GM12801 (cell line): ENCODE measurements around the gene UBAP1.

Experiments used
- TF ChIP-seq, protein P1 (sequence below): IDR thresholded peaks from one replicate; pipeline ENCODE4 v1.5.1; 2011; ENCODE audit warnings: control low read depth; ENCODE audit not compliant: insufficient read length; ENCODE audit errors: extremely low read depth

Gene UBAP1

DNA sequence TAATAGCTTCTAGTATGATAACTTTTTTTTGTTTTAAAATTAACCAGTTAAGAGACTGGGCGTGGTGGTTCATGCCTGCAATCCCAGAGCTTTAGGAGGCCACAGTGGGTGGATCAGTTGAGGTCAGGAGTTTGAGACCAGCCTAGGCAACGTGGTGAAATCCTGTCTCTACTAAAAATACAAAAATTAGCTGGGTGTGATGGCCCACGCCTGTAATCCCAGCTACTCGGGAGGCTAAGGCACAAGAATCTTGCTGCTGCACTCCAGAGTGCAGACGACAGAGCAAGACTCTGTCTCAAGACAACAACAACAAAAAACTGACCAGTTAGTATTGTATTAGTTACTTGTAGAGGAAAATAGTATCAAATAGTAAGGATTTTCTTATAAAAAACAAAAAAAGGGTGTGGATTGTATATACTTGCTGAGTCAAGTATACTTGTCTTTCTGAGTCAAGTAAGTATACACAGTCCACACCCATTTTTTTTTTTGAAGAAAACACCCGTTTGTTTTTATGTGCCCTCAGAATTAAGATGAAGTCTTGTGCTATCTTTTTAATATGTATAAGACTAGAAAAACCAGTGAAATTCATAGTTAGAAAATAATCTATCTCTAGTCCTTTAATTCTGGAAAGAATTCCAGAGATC, 25.3 kb downstream of the UBAP1 start:
- TF ChIP-seq, protein P1, sequence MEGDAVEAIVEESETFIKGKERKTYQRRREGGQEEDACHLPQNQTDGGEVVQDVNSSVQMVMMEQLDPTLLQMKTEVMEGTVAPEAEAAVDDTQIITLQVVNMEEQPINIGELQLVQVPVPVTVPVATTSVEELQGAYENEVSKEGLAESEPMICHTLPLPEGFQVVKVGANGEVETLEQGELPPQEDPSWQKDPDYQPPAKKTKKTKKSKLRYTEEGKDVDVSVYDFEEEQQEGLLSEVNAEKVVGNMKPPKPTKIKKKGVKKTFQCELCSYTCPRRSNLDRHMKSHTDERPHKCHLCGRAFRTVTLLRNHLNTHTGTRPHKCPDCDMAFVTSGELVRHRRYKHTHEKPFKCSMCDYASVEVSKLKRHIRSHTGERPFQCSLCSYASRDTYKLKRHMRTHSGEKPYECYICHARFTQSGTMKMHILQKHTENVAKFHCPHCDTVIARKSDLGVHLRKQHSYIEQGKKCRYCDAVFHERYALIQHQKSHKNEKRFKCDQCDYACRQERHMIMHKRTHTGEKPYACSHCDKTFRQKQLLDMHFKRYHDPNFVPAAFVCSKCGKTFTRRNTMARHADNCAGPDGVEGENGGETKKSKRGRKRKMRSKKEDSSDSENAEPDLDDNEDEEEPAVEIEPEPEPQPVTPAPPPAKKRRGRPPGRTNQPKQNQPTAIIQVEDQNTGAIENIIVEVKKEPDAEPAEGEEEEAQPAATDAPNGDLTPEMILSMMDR = no peak

DNA sequence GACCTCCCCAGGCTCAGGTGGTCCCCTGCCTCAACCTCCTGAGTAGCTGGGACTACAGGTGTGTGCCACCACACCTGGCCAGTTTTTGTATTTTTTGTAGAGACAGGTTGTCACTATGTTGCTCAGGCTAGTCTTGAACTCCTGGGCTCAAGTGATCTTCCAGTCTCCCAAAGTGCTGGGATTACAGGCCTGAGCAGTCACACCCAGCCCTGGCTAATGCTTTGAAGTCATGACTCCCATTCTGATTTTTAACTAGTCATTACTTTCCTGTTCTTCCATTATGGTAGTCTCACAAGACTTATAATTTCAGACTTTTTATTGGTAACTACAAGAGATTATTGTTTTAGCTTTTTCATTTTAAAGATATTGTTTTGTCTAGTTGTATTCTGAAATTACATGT, 26.3 kb downstream of the UBAP1 start:
- TF ChIP-seq, protein P1 = no peak

DNA sequence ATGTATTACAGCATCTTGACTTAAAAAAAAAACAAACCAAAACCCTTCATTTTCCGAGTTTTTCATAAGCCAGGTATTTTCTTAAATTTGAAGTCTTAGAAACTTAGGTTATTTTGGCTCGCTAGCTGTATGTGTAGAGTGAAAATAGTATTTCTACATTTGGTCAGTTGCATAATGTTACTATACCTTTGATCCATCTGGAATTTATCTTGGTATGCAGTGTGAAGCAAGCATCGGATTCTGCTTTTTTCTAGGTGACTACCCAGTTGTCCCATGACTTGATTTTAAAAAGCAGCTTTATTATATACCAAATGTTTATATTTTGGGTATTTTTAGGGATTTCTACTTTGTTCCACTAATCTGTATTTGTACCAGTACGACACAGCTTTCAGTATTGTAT, 27.7 kb downstream of the UBAP1 start:
- TF ChIP-seq, protein P1 = no peak

DNA sequence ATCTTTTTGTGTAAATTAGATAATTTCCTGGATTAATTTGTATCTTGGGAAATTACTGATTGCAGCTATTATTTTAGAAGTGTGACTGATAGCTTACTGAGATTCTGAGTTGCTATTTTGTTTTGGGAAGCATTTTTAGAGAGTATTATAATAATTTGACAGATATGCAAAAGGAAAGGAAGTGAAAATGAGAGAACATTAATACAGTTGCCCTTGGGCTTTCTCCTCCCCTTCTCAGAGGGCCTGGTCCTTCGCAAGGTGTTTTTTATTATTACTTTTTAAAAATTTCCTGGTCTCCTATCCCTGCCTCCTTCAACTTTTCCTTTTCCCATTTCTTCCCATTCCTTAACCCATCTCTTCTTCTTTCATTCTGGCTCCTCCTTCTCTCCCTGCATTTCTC, 32.6 kb downstream of the UBAP1 start:
- TF ChIP-seq, protein P1 = no peak

DNA sequence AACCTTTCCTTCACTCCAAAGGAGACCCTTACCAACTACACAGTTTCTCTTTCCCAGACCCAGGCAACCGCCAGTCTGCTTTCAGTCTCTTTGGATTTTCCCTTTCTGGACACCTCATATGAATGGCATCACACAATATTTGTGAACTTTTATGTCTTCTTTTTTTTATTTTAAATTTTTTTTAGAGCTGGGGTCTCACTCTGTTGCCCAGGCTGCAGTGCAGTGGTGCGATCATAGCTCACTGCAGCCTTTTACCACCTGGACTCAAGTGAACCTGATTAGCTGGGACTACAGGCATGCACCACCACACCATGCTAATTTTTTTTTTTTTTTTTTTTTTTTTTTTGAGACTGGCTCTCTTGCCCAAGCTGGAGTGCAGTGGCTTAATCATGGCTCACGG, 37.5 kb downstream of the UBAP1 start:
- TF ChIP-seq, protein P1 = no peak

DNA sequence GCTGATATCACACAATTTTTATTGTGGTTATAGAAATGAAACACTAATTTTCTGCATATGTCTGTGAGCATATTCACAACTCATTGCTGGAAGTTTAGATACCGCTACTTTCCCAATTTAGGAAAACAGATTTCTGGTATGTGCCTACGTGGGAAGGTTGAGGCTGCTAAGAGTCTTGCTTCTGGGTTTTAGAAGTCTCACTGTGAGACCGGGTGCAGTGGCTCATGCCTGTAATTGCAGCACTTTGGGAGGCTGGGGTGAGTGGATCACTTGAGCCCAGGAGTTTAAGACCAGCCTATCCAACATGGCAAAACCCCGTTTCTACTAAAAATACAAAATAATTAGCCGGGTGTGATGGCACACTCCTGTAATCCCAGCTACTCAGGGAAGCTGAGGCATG, 39.6 kb downstream of the UBAP1 start:
- TF ChIP-seq, protein P1 = no peak

DNA sequence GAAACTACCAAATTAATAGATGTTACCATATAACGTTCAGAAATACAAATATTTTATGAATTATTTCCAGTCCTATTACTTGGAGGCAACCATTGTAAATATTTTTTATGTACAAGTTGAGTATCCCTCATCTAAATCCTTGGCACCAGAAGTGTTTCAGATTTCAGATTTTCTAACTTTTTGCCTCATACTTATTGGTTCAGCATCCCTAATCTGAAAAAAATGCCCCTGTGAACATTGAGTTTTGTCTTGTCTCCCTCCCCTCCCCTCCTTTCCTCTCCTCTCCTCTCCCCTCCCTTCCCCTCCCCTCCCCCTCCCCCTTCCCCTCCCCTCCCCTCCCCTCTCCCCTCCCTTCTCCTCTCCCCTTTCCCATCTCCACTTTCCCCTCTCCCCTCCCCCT, 40.6 kb downstream of the UBAP1 start:
- TF ChIP-seq, protein P1 = no peak
